GM18520 (cell line): ENCODE measurements around the gene FBXL12.
"Not testable (repeated sequence)": the region's sequence is repeated elsewhere in the genome, so short reads cannot be mapped to it uniquely, and the experiment has no call there.

Source experiments
- ATAC-seq: cut with Tn5 transposase; IDR thresholded peaks from one replicate; pipeline ENCODE4 v1.9.1; 2021; ENCODE audit not compliant: unreplicated experiment

The FBXL12 gene

GRCh38 chr19:9839415-9839814, 20.5 kb upstream of the FBXL12 start:
- ATAC-seq = no peak

- ATAC-seq = no peak
These were observed 19.4 kb upstream of the FBXL12 start for GRCh38 chr19:9838324-9838723.

- no peak for ATAC-seq
These were observed 17.1 kb upstream of the FBXL12 start for GRCh38 chr19:9836021-9836420.

- ATAC-seq = no peak
These were observed 16.6 kb upstream of the FBXL12 start for GRCh38 chr19:9835507-9835949.

GRCh38 chr19:9834726-9835506, 16.0 kb upstream of the FBXL12 start, which contains the start of gene PIN1:
TSS of gene PIN1 (plus strand) at chr19:9835318. CDS start at chr19:9835345, 27 bp downstream.
- ATAC-seq = peak; percentile 96

GRCh38 chr19:9834307-9834725, 15.4 kb upstream of the FBXL12 start:
- no peak for ATAC-seq

GRCh38 chr19:9828551-9829063, 9.7 kb upstream of the FBXL12 start:
- ATAC-seq = no peak

- ATAC-seq = peak; percentile 88
These were observed 8.7 kb upstream of the FBXL12 start, which contains the start of gene UBL5 for GRCh38 chr19:9827289-9828238. TSS of gene UBL5 (plus strand) at chr19:9827918. CDS start at chr19:9828338, 420 bp downstream.

GRCh38 chr19:9823816-9824215, 4.9 kb upstream of the FBXL12 start:
- no peak for ATAC-seq

- ATAC-seq = not testable (repeated sequence)
These were observed 1.2 kb upstream of the FBXL12 start for GRCh38 chr19:9820034-9820433.

- no peak for ATAC-seq
These were observed 674 bp upstream of the FBXL12 start for GRCh38 chr19:9819596-9819909.

GRCh38 chr19:9818175-9818733, 625 bp downstream of the FBXL12 start:
- no peak for ATAC-seq

- ATAC-seq = no peak
These were observed 7.7 kb downstream of the FBXL12 start for GRCh38 chr19:9811139-9811538.

GRCh38 chr19:9808855-9809824, 9.7 kb downstream of the FBXL12 start:
- ATAC-seq = no peak

GRCh38 chr19:9806803-9807202, 12.1 kb downstream of the FBXL12 start:
- ATAC-seq = no peak

- ATAC-seq = no peak
These were observed 16.9 kb downstream of the FBXL12 start for GRCh38 chr19:9801976-9802375.

GRCh38 chr19:9799162-9799561, 19.7 kb downstream of the FBXL12 start:
- ATAC-seq = no peak

GRCh38 chr19:9797871-9798270, 21.0 kb downstream of the FBXL12 start:
- ATAC-seq = no peak

GRCh38 chr19:9796113-9796773, 22.6 kb downstream of the FBXL12 start:
- peak; percentile 51 for ATAC-seq
